IPS DF 19.7 (cell line): Measurements from ENCODE around the gene GALNT18.

Experiments
- DNase-seq: peaks from one replicate; pipeline ENCODE4 v3.0.0-alpha.2; 2013; ENCODE audit warnings: low read depth, low spot score

The GALNT18 gene

GRCh38 chr11:11621573-11622339, at the start of gene GALNT18:
TSS of gene GALNT18 (minus strand) at chr11:11622005.
- peak; percentile 64 for DNase-seq

DNA sequence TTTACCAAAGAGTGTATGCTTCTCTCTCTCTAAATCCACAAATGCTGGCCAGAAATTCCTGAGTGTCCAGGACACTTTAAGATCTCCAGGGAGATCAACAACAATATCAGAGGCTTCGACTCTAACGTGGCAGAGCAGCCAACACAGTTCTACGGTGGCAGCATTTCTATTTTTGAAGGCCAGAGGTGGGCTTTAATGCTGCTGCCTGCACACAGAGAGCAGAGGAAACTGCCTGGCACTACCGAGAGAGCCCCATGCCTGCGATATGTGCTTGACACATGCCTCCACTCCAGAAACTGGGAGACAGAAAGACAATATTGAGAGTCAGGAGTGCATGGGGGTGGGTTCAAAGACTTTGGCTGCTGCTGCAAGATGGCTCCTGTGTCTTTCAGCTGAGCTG, 48.8 kb upstream of the GALNT18 start:
- DNase-seq = no peak

DNA sequence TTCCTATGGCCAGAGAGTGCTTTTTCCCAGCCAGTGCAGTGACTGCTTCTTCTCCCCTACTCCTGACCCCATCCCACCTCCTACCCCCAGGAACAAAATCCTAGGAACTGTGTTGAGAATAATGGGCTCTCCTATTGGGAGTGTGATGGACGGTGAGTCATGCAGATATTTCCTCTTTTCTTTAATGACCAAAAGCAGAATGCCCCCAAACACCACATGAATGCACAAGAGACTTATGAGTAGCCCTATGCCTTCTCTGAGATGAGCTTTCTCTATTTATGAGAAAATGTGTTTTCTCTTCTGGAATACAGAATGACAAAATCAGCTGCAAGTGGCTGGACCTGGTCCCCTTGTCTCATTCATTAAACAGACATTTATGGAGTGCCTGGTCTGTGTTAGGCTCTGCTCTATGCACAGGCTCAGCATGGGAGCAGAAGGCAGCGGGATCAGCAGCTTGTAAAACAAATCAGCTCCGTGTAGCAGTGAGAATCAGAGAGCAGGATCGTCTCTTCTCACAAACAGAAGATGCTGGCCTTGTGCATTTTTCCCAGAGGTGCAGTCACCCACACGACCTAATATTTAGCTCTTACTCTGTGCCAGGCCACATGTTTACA, 47.5 kb upstream of the GALNT18 start:
- no peak for DNase-seq

DNA sequence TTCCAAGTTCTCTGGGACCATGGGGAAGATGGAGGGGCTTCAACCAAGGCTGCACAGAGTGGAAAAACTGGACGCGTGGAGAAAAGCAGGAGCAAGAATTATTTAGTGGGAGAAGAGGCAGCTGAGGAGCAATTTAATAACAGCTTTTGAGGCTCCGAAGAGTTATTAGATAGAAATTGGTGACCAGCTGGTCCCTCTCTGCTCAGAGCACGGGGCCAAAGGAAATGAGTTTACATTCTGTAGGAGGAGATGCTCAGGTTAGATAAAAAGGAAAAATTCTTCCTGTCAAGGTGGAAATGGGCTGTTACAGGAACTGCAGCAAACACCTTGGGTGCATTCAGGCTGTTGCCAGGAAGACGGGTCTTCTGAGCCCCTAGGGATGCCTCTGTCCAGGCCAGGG, 47.0 kb upstream of the GALNT18 start:
- no peak for DNase-seq

DNA sequence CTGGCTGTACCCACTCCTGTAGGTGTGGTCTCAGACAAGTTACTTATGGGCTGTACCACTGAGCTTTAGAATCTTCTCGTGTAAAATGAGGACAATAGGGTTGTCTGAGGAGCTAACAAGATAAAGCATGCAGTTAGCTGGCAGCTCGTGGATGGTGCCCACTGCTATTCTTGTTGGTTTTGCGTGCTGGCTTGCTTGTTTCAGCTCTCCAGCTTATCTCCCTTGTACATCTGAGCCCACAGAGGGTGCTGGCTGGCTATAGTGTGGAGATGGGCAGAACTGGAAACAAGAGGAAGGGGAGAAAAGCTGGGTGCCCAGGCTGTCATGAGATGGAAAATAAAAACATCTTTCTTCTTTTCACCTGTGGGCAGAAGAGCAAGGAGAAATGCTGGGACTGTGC, 46.5 kb upstream of the GALNT18 start:
- DNase-seq = no peak

- no peak for DNase-seq
These were observed 45.3 kb upstream of the GALNT18 start for GRCh38 chr11:11667056-11667455.

- DNase-seq = no peak
These were observed 43.6 kb upstream of the GALNT18 start for GRCh38 chr11:11665407-11665806.

- no peak for DNase-seq
These were observed 42.1 kb upstream of the GALNT18 start for GRCh38 chr11:11663907-11664306.

- no peak for DNase-seq
These were observed 40.8 kb upstream of the GALNT18 start for GRCh38 chr11:11662578-11662977.

DNA sequence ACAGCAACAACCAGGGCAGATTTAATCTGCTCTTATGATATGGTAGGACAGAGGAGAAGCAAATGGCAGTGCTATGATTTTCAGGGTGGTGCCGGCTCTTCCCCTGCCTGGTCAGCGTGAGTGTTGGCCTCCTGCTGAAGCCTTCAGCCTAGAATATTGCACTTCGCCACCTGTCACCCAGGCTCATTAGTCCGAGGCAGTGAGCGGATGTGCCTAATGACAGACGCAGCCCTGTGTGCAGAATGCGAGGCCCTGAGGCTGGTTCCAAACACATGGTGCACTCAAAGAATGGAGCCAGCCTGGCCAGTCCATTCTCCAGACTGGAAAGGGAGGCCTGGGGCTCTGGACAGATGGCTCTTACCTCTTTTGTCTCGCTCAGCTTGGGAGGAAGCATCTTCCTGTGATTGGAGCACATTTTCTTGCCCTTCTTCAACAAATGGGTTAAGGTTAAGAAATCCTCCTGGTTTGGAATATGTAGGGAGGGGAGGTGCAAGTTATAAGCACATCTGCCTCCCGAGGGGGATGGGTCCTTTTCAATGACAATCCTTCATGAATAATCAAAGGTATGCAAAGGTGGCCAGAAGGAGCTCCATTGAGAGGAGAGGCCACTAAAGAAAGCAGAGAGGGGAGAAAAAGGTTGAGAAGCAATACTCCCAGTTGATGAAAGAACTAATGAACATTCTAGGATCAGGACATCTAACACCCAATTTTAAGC, 39.7 kb upstream of the GALNT18 start:
- peak; percentile 12 for DNase-seq

- no peak for DNase-seq
These were observed 38.5 kb upstream of the GALNT18 start for GRCh38 chr11:11660363-11660740.

DNA sequence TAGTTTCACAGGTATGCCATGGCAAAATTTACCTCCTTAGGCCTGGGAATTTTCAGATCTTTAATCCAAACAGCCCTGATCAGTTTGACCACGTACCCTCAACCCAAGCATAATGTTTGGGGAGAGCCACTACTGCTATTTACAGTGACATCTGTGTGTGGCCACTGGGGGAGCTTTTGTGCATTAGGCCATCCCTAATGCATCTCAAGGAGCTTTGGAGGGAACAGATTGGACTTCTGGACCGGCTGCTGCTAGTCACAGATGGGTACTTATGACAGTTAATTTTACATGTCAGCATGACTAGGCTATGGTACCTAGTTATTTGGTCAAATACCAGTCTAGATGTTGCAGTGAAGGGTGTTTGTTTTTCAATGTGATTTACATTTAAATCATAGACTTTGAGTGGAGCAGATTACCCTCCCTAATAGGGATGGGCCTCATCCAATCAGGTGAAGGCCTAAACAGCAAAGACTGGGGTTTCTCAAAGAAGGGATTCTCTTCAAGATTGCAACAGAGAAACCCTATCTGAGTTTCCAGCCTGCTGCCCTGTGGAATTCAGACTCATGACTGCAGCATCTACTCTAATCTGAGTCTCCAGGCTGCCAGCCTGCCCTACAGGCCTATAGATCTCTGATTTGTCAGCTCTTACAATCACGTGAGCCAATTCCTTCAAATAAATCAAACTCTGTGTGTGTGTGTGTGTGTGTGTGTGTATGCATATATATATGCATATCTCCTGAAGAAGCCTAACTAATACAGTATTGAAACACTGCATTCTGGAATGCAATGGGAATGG, 38.0 kb upstream of the GALNT18 start:
- no peak for DNase-seq

- DNase-seq = no peak
These were observed 35.6 kb upstream of the GALNT18 start for GRCh38 chr11:11657218-11657955.

- DNase-seq = no peak
These were observed 19.8 kb upstream of the GALNT18 start for GRCh38 chr11:11641581-11641980.

- DNase-seq = no peak
These were observed 19.2 kb upstream of the GALNT18 start for GRCh38 chr11:11640996-11641395.

- no peak for DNase-seq
These were observed 18.3 kb upstream of the GALNT18 start for GRCh38 chr11:11640152-11640551.

DNA sequence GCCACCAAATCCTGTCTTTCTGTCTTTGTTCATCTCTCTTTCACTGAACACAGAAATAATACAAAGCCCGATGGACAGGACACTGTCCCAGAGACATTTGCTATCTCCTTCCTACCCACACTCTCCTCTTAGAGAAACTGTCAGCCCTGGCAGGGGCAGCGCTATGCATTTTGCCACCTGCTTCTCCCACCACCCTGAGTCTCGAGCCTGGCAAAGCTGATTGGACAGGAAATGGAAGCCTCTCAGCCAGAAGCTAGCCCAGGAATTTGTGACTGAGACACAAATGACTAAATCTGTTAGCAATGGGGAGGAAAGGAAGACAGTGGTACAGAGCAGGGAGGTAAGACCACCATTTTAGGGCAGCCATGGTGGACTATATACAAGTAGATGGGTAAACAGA, 14.9 kb upstream of the GALNT18 start:
- no peak for DNase-seq

GRCh38 chr11:11635443-11635842, 13.6 kb upstream of the GALNT18 start:
- DNase-seq = no peak

- DNase-seq = no peak
These were observed 7.6 kb upstream of the GALNT18 start for GRCh38 chr11:11629368-11629767.

- no peak for DNase-seq
These were observed 6.8 kb upstream of the GALNT18 start for GRCh38 chr11:11628651-11629050.

- DNase-seq = no peak
These were observed 4.3 kb upstream of the GALNT18 start for GRCh38 chr11:11626128-11626527.
